Raji (cell line): ENCODE measurements around the gene SLAIN1.

Experiments used
- POLR2A ChIP-seq: IDR thresholded peaks from 2 replicates; pipeline ENCODE4 v1.6.1; 2011; ENCODE audit warnings: low read depth, low read length, control low read depth; ENCODE audit not compliant: insufficient read depth

Gene SLAIN1

GRCh38 chr13:77740097-77740735 lies 42.7 kb downstream of the SLAIN1 start:
- TF ChIP-seq POLR2A, result no peak

GRCh38 chr13:77740931-77741596 lies 43.6 kb downstream of the SLAIN1 start:
- no peak for TF ChIP-seq POLR2A

- TF ChIP-seq POLR2A, result no peak
These were observed 44.1 kb downstream of the SLAIN1 start for GRCh38 chr13:77741597-77741972.

- no peak for TF ChIP-seq POLR2A
These were observed 45.3 kb downstream of the SLAIN1 start for GRCh38 chr13:77742801-77743200.

GRCh38 chr13:77745784-77746183 lies 48.3 kb downstream of the SLAIN1 start:
- no peak for TF ChIP-seq POLR2A

- TF ChIP-seq POLR2A, result no peak
These were observed 51.9 kb downstream of the SLAIN1 start for GRCh38 chr13:77749344-77749880.

GRCh38 chr13:77751513-77752456 lies 54.3 kb downstream of the SLAIN1 start:
- TF ChIP-seq POLR2A, result no peak

- TF ChIP-seq POLR2A, result no peak
These were observed 55.1 kb downstream of the SLAIN1 start for GRCh38 chr13:77752512-77753069.

GRCh38 chr13:77760893-77761292 lies 63.4 kb downstream of the SLAIN1 start:
- no peak for TF ChIP-seq POLR2A

GRCh38 chr13:77767413-77767812 lies 69.9 kb downstream of the SLAIN1 start:
- TF ChIP-seq POLR2A, result no peak

GRCh38 chr13:77774181-77774580 lies 76.7 kb downstream of the SLAIN1 start:
- no peak for TF ChIP-seq POLR2A

GRCh38 chr13:77776704-77777103 lies 79.2 kb downstream of the SLAIN1 start:
- no peak for TF ChIP-seq POLR2A

GRCh38 chr13:77779552-77780272 lies 82.2 kb downstream of the SLAIN1 start:
- TF ChIP-seq POLR2A, result no peak

- no peak for TF ChIP-seq POLR2A
These were observed 84.3 kb downstream of the SLAIN1 start for GRCh38 chr13:77781808-77782207.
